ENCODE measurements around the gene NPTX1. TPM values are rescaled to one million over a fixed set of nuclear protein-coding genes. Genes with fewer than 3 reads are reported as not detected.
A peak's percentile ranks its signal among the peaks of the same experiment; 100 is the strongest.

Gene NPTX1
- total RNA-seq, 4 donors from 2014 or later: 0.40 to 22.8 (median 7.2) TPM

DNA sequence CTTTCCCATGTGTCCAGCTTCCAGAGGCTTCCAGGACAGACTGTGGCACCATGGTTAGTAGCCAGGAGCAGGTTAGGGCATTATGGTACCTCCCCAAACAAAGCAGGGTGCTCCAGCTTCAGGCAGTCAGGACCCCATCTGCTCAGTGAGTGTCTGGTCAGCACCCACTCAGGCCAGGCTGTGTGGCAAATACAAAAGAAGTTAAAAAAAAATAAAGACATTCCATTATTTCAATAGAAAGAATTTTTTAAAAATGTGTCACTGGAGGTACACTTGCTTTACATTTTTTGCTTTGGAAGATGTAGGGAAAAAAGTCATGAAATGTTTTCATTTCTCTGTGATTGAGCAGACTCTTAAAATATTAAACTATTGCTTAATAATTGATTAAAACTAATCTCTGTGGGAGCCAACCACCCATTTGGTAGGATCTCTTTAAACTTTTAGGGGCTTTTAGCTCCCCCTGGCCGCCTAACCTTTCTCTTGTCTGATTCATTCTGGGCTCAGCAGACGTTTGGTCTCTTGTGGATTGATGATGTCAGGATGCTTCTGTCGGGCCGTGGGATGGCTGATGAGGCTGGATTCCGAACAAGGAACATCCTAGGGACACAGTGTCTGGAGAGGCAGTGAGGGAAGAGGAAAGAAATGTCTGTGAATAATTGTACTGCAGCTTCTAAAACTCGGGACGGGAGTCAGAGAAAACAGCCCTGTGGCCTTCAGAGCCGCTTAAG is 28.4 kb upstream of the NPTX1 start:
- DNase-seq: no peak
- Histone ChIP-seq H3K27ac (no peak overlapping the region), H3K4me1 (peaks cover 0 to 3% (median 0%) of the 10 kb centered on the region in 4 donors), H3K9me3 (no peaks in the 10 kb centered on the region), H3K4me3 (no peak overlapping the region), H3K36me3 (no peaks in the 10 kb centered on the region), H3K27me3 (peaks cover 18% of the 10 kb centered on the region)
- intact Hi-C loops (cut with DNase I; ENCODE audit: low total_unique reads) (no loop called here), in situ Hi-C loops (cut with MboI; ENCODE audit: low pct_ligation_motif_present in 1 of 4, low pct_unique_long_range_greater_than_20kb in 1 of 4, low sequenced_read_pairs in 3 of 4) (no loop called here)
- WGBS, 2 donors (ENCODE audit: low coverage in 1 of 2): 42% methylated on average over 8 of the region's 8 CpGs; no CpG with 5 or more reads in 1 of the 2 donors
- TF ChIP-seq EP300 (IDR thresholded peaks at IDR 0.05; ENCODE audit: low read depth) (no peak), POLR2A (IDR thresholded peaks at IDR 0.05) (no peak)
- TF ChIP-seq, protein P1, sequence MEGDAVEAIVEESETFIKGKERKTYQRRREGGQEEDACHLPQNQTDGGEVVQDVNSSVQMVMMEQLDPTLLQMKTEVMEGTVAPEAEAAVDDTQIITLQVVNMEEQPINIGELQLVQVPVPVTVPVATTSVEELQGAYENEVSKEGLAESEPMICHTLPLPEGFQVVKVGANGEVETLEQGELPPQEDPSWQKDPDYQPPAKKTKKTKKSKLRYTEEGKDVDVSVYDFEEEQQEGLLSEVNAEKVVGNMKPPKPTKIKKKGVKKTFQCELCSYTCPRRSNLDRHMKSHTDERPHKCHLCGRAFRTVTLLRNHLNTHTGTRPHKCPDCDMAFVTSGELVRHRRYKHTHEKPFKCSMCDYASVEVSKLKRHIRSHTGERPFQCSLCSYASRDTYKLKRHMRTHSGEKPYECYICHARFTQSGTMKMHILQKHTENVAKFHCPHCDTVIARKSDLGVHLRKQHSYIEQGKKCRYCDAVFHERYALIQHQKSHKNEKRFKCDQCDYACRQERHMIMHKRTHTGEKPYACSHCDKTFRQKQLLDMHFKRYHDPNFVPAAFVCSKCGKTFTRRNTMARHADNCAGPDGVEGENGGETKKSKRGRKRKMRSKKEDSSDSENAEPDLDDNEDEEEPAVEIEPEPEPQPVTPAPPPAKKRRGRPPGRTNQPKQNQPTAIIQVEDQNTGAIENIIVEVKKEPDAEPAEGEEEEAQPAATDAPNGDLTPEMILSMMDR (IDR thresholded peaks at IDR 0.05): no peak

DNA sequence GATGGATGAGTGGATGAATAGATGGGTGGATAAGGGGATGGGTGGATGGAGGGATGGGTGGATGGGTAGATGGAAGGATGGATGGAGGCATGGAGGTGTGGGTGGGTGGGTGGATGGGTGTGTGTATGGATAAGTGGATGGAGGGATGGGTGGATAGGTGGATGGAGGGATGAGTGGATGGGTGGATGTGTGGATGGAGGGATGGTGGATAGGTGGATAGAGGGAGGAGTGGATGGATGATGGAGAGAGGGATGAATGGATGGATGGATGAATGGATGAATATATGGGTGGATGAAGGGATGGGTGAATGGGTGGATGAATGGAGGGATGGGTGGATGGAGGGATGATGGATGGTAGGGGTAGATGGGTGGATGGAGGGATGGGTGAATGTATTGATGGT is 27.5 kb upstream of the NPTX1 start:
- Histone ChIP-seq H3K4me1 (peaks cover 0 to 3% (median 0%) of the 10 kb centered on the region in 4 donors), H3K27me3 (peaks cover 18% of the 10 kb centered on the region), H3K27ac (no peak overlapping the region), H3K36me3 (no peaks in the 10 kb centered on the region), H3K4me3 (no peak overlapping the region), H3K9me3 (no peaks in the 10 kb centered on the region)
- DNase-seq: no peak
- in situ Hi-C loops (cut with MboI; ENCODE audit: low pct_ligation_motif_present in 1 of 4, low pct_unique_long_range_greater_than_20kb in 1 of 4, low sequenced_read_pairs in 3 of 4): no loop called here
- intact Hi-C loops (cut with DNase I; ENCODE audit: low total_unique reads): no loop called here
- TF ChIP-seq POLR2AphosphoS5 (IDR thresholded peaks at IDR 0.05) (no peak), EP300 (IDR thresholded peaks at IDR 0.05; ENCODE audit: low read depth) (no peak), POLR2A (IDR thresholded peaks at IDR 0.05) (no peak)
- TF ChIP-seq, protein P1 (IDR thresholded peaks at IDR 0.05): no peak

DNA sequence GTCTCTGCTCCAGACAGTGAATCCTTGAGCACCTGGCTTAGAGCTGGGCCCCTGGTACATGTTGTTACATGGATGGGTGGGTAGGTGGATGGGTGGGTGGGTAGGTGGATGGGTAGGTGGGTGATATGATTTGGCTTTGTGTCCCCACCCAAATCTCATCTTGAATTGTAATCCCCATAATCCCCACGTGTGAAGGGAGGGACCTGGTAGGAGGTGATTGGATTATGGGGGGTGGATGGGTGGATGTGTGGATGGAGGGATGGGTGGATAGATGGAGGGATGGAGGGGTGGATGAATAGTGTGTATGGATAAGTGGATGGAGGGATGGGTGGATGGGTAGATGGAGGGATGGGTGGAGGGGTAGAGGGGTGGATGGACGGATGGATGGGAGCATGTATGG is 26.6 kb upstream of the NPTX1 start:
- Histone ChIP-seq H3K27ac (peak overlapping the region in 2 of 4 donors; percentile 71 to 83), H3K36me3 (no peaks in the 10 kb centered on the region), H3K4me3 (no peak overlapping the region), H3K9me3 (no peaks in the 10 kb centered on the region), H3K27me3 (peaks cover 18% of the 10 kb centered on the region), H3K4me1 (peaks cover 0 to 8% (median 2%) of the 10 kb centered on the region in 4 donors)
- in situ Hi-C loops (cut with MboI; ENCODE audit: low pct_ligation_motif_present in 1 of 4, low pct_unique_long_range_greater_than_20kb in 1 of 4, low sequenced_read_pairs in 3 of 4): no loop called here
- DNase-seq: no peak
- TF ChIP-seq, protein P1 (IDR thresholded peaks at IDR 0.05): no peak
- TF ChIP-seq EP300 (IDR thresholded peaks at IDR 0.05; ENCODE audit: low read depth): no peak
- TF ChIP-seq POLR2AphosphoS5 (IDR thresholded peaks at IDR 0.05): no peak
- TF ChIP-seq POLR2A (IDR thresholded peaks at IDR 0.05): no peak
- intact Hi-C loops (cut with DNase I; ENCODE audit: low total_unique reads): no loop called here
- WGBS, 2 donors (ENCODE audit: low coverage in 1 of 2): 72 to 82% methylated on average over 2 of the region's 2 CpGs

DNA sequence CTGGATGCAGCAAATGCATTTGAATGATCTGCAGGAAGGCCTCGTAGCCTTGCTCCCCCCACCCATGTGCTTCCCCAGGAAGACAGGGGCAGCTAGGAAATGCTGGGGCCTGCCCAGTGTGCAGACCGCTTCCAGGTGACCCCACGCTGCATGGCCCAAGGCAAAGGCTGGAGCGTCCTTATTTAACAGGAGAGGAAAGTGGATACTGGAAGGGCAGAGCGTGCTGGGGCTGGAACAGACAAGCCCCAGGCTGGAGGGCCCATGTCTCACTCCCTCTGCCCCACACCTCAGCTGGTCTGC is 26.1 kb upstream of the NPTX1 start:
- peaks cover 18% of the 10 kb centered on the region for H3K27me3 ChIP-seq
- in situ Hi-C loops (cut with MboI; ENCODE audit: low pct_ligation_motif_present in 1 of 4, low pct_unique_long_range_greater_than_20kb in 1 of 4, low sequenced_read_pairs in 3 of 4) (no loop called here), intact Hi-C loops (cut with DNase I; ENCODE audit: low total_unique reads) (no loop called here)
- H3K9me3 ChIP-seq: no peaks in the 10 kb centered on the region
- DNase-seq: no peak
- no peak overlapping the region for H3K4me3 ChIP-seq
- no peaks in the 10 kb centered on the region for H3K36me3 ChIP-seq
- H3K27ac ChIP-seq: peak overlapping the region in 3 of 4 donors; percentile 71 to 83 (median 78)
- peaks cover 0 to 9% (median 2%) of the 10 kb centered on the region in 4 donors for H3K4me1 ChIP-seq
- TF ChIP-seq EP300 (IDR thresholded peaks at IDR 0.05; ENCODE audit: low read depth) (no peak), POLR2A (IDR thresholded peaks at IDR 0.05) (no peak), POLR2AphosphoS5 (IDR thresholded peaks at IDR 0.05) (no peak)
- TF ChIP-seq, protein P1 (IDR thresholded peaks at IDR 0.05): no peak
- 75% methylated on average over 5 of the region's 5 CpGs; no CpG with 5 or more reads in 1 of the 2 donors for WGBS, 2 donors (ENCODE audit: low coverage in 1 of 2)
